ENCODE measurements around the gene CDK6.

GRCh38 chr7:92576296-92576695 is 260.1 kb downstream of the CDK6 start:
- TF ChIP-seq MAX (IDR thresholded peaks at IDR 0.05) (no peak), ZBTB33 (IDR thresholded peaks at IDR 0.05) (no peak), CTCF (IDR thresholded peaks at IDR 0.05; ENCODE audit: low read depth, low read length, missing input control) (no peak), REST (IDR thresholded peaks at IDR 0.05) (no peak), RAD21 (IDR thresholded peaks at IDR 0.05) (no peak), EGR1 (IDR thresholded peaks at IDR 0.05; ENCODE audit: low read depth in 2 of 2) (no peak), YY1 (IDR thresholded peaks at IDR 0.05) (no peak), ATF3 (IDR thresholded peaks at IDR 0.05) (no peak), TAF1 (conservative IDR thresholded peaks at IDR 0.05) (no peak), HNF4G (IDR thresholded peaks at IDR 0.05) (no peak), JUND (IDR thresholded peaks at IDR 0.05) (no peak), SP1 (IDR thresholded peaks at IDR 0.05) (no peak), GABPA (IDR thresholded peaks at IDR 0.05 in 1 of 2, conservative IDR thresholded peaks at IDR 0.05 in 1 of 2) (no peak), FOXA1 (IDR thresholded peaks at IDR 0.05) (no peak)

Measured in liver (tissue), 3 donors.